HG02852 (cell line): ENCODE data around the gene PDZRN4.

Experiments
- ATAC-seq: cut with Tn5 transposase; IDR thresholded peaks from one replicate; pipeline ENCODE4 v1.9.1; 2021; ENCODE audit warnings: mild to moderate bottlenecking, moderate library complexity; ENCODE audit not compliant: unreplicated experiment

PDZRN4 gene

GRCh38 chr12:41621291-41621690 is 433.2 kb downstream of the PDZRN4 start:
- no peak for ATAC-seq
